ENCODE measurements around the gene RALGPS1.

DNA sequence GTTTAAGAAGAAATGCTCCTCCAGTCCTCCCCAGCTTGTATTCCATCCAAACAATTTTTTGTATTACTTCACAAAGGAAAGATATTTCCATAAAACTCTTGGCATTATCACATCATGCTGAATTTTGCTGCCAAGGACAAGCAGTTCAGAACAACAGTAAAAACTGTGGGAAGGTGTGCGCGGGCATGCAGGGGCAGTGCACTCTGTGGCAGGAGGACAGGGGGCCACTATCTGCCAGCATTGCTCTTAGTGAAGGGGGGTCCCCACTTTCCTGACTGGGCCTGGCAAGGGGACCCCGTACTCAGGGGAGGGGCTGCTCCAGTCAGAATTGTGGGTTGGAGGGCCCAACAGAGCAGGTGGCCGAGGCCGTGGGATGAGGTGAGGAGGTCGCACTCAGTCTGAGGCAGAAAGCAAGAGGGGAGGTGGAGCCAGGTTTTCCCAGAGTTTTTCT is 175.1 kb downstream of the RALGPS1 start:
- no peak for TF ChIP-seq POLR2A (IDR thresholded peaks at IDR 0.05)
- TF ChIP-seq, protein P1, sequence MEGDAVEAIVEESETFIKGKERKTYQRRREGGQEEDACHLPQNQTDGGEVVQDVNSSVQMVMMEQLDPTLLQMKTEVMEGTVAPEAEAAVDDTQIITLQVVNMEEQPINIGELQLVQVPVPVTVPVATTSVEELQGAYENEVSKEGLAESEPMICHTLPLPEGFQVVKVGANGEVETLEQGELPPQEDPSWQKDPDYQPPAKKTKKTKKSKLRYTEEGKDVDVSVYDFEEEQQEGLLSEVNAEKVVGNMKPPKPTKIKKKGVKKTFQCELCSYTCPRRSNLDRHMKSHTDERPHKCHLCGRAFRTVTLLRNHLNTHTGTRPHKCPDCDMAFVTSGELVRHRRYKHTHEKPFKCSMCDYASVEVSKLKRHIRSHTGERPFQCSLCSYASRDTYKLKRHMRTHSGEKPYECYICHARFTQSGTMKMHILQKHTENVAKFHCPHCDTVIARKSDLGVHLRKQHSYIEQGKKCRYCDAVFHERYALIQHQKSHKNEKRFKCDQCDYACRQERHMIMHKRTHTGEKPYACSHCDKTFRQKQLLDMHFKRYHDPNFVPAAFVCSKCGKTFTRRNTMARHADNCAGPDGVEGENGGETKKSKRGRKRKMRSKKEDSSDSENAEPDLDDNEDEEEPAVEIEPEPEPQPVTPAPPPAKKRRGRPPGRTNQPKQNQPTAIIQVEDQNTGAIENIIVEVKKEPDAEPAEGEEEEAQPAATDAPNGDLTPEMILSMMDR (IDR thresholded peaks at IDR 0.05), result no peak

Data from vagina (tissue), 2 donors.